Liver (tissue), 3 donors: ENCODE results near the gene PCDHA8.

Experiments used
- EGR1 ChIP-seq, 2 donors: IDR thresholded peaks; 2 replicates each; pipeline ENCODE4 v1.6.1; 2016 to 2018; ENCODE audit warnings: antibody characterized with exemption in 2 of 2, low read depth in 2 of 2
- FOXA1 ChIP-seq: IDR thresholded peaks from 2 replicates; pipeline ENCODE4 v1.6.1; 2016; ENCODE audit warnings: antibody characterized with exemption
- GABPA ChIP-seq, 2 donors: IDR thresholded peaks in 1 of 2; conservative IDR thresholded peaks in 1 of 2; 2 replicates each; pipeline ENCODE4 v1.6.1; 2016; ENCODE audit warnings: antibody characterized with exemption in 2 of 2, mild to moderate bottlenecking in 1 of 2, moderate library complexity in 1 of 2
- JUND ChIP-seq, 2 donors: IDR thresholded peaks; 2 replicates each; pipeline ENCODE4 v1.6.1; 2016; ENCODE audit warnings: antibody characterized with exemption in 2 of 2
- RAD21 ChIP-seq, 2 donors: IDR thresholded peaks; 2 replicates each; pipeline ENCODE4 v1.6.1; 2016; ENCODE audit warnings: antibody characterized with exemption in 2 of 2, mild to moderate bottlenecking in 2 of 2
- RXRA ChIP-seq, 2 donors: IDR thresholded peaks; 2 replicates each; pipeline ENCODE4 v1.6.1; 2017 to 2018; ENCODE audit warnings: antibody characterized with exemption in 2 of 2, mild to moderate bottlenecking in 1 of 2
- SP1 ChIP-seq: IDR thresholded peaks from 2 replicates; pipeline ENCODE4 v1.6.1; 2018; ENCODE audit warnings: antibody characterized with exemption, mild to moderate bottlenecking
- TAF1 ChIP-seq: conservative IDR thresholded peaks from 2 replicates; pipeline ENCODE4 v1.6.1; 2016; ENCODE audit warnings: antibody characterized with exemption, mild to moderate bottlenecking
- YY1 ChIP-seq: IDR thresholded peaks from 2 replicates; pipeline ENCODE4 v1.6.1; 2016; ENCODE audit warnings: antibody characterized with exemption, mild to moderate bottlenecking
- TF ChIP-seq, protein P1 (sequence below): fragments of 150-350 bp; IDR thresholded peaks from 2 replicates; pipeline ENCODE4 v1.5.1; 2017; ENCODE audit warnings: improper control_type of control experiment, low read depth, low read length; ENCODE audit not compliant: missing input control
- TF ChIP-seq, protein P2 (sequence below): IDR thresholded peaks from 2 replicates; pipeline ENCODE4 v1.6.1; 2016; ENCODE audit warnings: antibody characterized with exemption, mild to moderate bottlenecking
- TF ChIP-seq, protein P3 (sequence below): IDR thresholded peaks from 2 replicates; pipeline ENCODE4 v1.6.1; 2016; ENCODE audit warnings: antibody characterized with exemption
- TF ChIP-seq, protein P4 (sequence below): IDR thresholded peaks from 2 replicates; pipeline ENCODE4 v1.6.1; 2016; ENCODE audit warnings: antibody characterized with exemption
- TF ChIP-seq, protein P5 (sequence below): IDR thresholded peaks from 2 replicates; pipeline ENCODE4 v1.6.1; 2016; ENCODE audit warnings: antibody characterized with exemption
- donor health status: healthy.
- donor health status: healthy.

DNA sequence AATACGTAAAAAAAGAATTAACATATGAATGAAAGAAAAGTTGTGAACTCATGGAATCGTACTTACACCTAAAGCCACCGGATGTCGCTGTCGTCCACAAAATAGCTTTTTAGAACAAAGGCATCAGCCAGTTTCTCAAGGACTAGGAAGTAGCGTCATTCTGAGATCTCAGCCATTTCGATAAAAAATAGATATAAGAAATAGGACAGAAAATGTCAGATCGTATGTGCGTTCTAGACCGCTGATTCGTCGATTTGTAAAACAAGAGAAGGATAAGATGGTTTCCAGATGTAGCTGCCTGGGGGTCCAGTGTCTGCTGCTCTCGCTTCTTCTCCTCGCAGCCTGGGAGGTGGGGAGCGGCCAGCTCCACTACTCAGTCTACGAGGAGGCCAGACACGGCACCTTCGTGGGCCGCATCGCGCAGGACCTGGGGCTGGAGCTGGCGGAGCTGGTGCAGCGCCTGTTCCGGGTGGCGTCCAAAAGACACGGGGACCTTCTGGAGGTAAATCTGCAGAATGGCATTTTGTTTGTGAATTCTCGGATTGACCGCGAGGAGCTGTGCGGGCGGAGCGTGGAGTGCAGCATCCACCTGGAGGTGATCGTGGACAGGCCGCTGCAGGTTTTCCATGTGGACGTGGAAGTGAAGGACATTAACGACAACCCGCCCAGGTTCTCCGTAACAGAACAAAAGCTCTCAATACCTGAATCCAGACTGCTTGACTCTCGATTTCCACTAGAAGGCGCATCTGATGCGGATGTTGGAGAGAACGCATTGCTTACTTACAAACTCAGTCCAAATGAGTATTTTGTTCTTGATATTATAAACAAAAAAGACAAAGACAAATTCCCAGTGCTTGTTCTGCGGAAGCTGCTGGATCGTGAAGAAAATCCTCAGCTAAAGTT, 15.0 kb downstream of the PCDHA8 start, which contains the start of gene PCDHA10:
- TF ChIP-seq, protein P1, sequence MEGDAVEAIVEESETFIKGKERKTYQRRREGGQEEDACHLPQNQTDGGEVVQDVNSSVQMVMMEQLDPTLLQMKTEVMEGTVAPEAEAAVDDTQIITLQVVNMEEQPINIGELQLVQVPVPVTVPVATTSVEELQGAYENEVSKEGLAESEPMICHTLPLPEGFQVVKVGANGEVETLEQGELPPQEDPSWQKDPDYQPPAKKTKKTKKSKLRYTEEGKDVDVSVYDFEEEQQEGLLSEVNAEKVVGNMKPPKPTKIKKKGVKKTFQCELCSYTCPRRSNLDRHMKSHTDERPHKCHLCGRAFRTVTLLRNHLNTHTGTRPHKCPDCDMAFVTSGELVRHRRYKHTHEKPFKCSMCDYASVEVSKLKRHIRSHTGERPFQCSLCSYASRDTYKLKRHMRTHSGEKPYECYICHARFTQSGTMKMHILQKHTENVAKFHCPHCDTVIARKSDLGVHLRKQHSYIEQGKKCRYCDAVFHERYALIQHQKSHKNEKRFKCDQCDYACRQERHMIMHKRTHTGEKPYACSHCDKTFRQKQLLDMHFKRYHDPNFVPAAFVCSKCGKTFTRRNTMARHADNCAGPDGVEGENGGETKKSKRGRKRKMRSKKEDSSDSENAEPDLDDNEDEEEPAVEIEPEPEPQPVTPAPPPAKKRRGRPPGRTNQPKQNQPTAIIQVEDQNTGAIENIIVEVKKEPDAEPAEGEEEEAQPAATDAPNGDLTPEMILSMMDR = no peak
- no peak for TF ChIP-seq TAF1
- TF ChIP-seq RXRA (IDR thresholded peaks at IDR 0.05) = no peak
- TF ChIP-seq, protein P2, sequence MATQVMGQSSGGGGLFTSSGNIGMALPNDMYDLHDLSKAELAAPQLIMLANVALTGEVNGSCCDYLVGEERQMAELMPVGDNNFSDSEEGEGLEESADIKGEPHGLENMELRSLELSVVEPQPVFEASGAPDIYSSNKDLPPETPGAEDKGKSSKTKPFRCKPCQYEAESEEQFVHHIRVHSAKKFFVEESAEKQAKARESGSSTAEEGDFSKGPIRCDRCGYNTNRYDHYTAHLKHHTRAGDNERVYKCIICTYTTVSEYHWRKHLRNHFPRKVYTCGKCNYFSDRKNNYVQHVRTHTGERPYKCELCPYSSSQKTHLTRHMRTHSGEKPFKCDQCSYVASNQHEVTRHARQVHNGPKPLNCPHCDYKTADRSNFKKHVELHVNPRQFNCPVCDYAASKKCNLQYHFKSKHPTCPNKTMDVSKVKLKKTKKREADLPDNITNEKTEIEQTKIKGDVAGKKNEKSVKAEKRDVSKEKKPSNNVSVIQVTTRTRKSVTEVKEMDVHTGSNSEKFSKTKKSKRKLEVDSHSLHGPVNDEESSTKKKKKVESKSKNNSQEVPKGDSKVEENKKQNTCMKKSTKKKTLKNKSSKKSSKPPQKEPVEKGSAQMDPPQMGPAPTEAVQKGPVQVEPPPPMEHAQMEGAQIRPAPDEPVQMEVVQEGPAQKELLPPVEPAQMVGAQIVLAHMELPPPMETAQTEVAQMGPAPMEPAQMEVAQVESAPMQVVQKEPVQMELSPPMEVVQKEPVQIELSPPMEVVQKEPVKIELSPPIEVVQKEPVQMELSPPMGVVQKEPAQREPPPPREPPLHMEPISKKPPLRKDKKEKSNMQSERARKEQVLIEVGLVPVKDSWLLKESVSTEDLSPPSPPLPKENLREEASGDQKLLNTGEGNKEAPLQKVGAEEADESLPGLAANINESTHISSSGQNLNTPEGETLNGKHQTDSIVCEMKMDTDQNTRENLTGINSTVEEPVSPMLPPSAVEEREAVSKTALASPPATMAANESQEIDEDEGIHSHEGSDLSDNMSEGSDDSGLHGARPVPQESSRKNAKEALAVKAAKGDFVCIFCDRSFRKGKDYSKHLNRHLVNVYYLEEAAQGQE = no peak
- TF ChIP-seq YY1 = no peak
- no peak for TF ChIP-seq SP1
- TF ChIP-seq, protein P3, sequence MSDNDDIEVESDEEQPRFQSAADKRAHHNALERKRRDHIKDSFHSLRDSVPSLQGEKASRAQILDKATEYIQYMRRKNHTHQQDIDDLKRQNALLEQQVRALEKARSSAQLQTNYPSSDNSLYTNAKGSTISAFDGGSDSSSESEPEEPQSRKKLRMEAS = no peak
- no peak for TF ChIP-seq FOXA1
- TF ChIP-seq EGR1 (IDR thresholded peaks at IDR 0.05; ENCODE audit: low read depth in 2 of 2) = no peak
- no peak for TF ChIP-seq GABPA (IDR thresholded peaks at IDR 0.05 in 1 of 2, conservative IDR thresholded peaks at IDR 0.05 in 1 of 2)
- no peak for TF ChIP-seq RAD21 (IDR thresholded peaks at IDR 0.05)
- TF ChIP-seq JUND (IDR thresholded peaks at IDR 0.05) = no peak
- TF ChIP-seq, protein P4, sequence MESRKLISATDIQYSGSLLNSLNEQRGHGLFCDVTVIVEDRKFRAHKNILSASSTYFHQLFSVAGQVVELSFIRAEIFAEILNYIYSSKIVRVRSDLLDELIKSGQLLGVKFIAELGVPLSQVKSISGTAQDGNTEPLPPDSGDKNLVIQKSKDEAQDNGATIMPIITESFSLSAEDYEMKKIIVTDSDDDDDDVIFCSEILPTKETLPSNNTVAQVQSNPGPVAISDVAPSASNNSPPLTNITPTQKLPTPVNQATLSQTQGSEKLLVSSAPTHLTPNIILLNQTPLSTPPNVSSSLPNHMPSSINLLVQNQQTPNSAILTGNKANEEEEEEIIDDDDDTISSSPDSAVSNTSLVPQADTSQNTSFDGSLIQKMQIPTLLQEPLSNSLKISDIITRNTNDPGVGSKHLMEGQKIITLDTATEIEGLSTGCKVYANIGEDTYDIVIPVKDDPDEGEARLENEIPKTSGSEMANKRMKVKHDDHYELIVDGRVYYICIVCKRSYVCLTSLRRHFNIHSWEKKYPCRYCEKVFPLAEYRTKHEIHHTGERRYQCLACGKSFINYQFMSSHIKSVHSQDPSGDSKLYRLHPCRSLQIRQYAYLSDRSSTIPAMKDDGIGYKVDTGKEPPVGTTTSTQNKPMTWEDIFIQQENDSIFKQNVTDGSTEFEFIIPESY = no peak
- TF ChIP-seq, protein P5, sequence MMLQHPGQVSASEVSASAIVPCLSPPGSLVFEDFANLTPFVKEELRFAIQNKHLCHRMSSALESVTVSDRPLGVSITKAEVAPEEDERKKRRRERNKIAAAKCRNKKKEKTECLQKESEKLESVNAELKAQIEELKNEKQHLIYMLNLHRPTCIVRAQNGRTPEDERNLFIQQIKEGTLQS = no peak
